Fibroblast of villous mesenchyme (primary cell): ENCODE data around the gene OTOF. TPM values are rescaled to one million over a fixed set of nuclear protein-coding genes. Genes with fewer than 3 reads are reported as not detected.

Experiments
- DNase-seq: peaks from one replicate; pipeline ENCODE4 v3.0.0-alpha.2; 2010; ENCODE audit warnings: low read depth
- H3K4me3 ChIP-seq: 2 replicates; pipeline ENCODE4 v1.5.1; 2011; ENCODE audit warnings: low read depth, mild to moderate bottlenecking, low read length
- total RNA-seq: library from RNA; depleted of rRNA; stranded (reverse); fragments of >200 nt; gene quantifications from 2 replicates; pipeline ENCODE4 v1.2.3, GENCODE V29; 2012
- TF ChIP-seq, protein P1 (sequence below): IDR thresholded peaks from 2 replicates; pipeline ENCODE4 v1.5.1; 2012; ENCODE audit warnings: low read depth, mild to moderate bottlenecking, low read length; ENCODE audit not compliant: insufficient read depth

The OTOF gene
- total RNA-seq, 1 donor = under 0.01 TPM

GRCh38 chr2:26514045-26514444, 36.1 kb upstream of the OTOF start:
- TF ChIP-seq, protein P1, sequence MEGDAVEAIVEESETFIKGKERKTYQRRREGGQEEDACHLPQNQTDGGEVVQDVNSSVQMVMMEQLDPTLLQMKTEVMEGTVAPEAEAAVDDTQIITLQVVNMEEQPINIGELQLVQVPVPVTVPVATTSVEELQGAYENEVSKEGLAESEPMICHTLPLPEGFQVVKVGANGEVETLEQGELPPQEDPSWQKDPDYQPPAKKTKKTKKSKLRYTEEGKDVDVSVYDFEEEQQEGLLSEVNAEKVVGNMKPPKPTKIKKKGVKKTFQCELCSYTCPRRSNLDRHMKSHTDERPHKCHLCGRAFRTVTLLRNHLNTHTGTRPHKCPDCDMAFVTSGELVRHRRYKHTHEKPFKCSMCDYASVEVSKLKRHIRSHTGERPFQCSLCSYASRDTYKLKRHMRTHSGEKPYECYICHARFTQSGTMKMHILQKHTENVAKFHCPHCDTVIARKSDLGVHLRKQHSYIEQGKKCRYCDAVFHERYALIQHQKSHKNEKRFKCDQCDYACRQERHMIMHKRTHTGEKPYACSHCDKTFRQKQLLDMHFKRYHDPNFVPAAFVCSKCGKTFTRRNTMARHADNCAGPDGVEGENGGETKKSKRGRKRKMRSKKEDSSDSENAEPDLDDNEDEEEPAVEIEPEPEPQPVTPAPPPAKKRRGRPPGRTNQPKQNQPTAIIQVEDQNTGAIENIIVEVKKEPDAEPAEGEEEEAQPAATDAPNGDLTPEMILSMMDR = no peak
- no peak overlapping the region for H3K4me3 ChIP-seq
- no peak for DNase-seq

GRCh38 chr2:26513261-26513660, 35.3 kb upstream of the OTOF start:
- no peak overlapping the region for H3K4me3 ChIP-seq
- TF ChIP-seq, protein P1 = no peak
- DNase-seq = no peak

DNA sequence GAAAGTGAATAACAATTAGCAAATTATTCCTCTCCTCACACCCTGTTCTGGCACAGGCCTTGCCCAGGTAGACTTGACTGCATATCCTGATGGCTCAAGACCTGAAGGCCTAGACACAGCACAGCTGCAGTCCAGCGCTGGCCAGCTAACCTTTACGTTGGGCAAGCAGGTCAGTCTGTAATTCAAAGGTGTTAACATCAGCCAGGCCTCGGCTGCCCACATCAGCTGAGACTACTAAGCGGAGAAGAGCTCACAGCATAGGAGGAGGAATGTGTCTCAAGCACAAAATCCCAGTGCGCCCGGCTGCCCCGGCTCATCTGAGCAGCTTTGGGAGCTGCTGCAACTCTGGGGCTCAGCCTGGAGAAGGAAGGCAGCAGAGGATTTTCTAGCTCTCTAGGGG, 33.5 kb upstream of the OTOF start:
- H3K4me3 ChIP-seq = no peak overlapping the region
- no peak for DNase-seq
- TF ChIP-seq, protein P1 = no peak

- TF ChIP-seq, protein P1 = no peak
- no peak overlapping the region for H3K4me3 ChIP-seq
- no peak for DNase-seq
Measured at GRCh38 chr2:26510344-26510973, 32.5 kb upstream of the OTOF start.

DNA sequence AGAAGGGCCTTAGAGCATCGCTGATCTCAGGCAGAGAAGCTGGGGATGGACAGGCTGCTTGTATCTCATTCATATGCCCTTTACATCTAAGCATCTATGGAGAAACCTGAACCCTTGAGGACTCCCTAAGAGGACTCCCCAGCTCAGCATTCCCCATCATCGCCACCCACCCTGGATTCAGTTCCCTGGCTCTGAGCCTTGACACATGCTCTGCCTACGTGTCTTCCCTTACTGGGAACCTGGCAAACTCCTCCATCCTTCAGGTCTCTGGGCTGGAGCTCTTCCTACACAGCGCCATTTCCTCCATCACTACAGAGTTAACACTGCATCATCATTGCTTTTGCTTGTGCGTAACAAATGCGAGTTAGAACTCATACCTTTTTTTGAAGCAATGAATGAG, 31.2 kb upstream of the OTOF start:
- DNase-seq = no peak
- H3K4me3 ChIP-seq = no peak overlapping the region
- TF ChIP-seq, protein P1 = no peak

GRCh38 chr2:26507932-26508331, 30.0 kb upstream of the OTOF start:
- H3K4me3 ChIP-seq = no peak overlapping the region
- TF ChIP-seq, protein P1 = no peak
- DNase-seq = no peak

GRCh38 chr2:26507088-26507487, 29.2 kb upstream of the OTOF start:
- TF ChIP-seq, protein P1 = no peak
- DNase-seq = no peak
- H3K4me3 ChIP-seq = no peak overlapping the region
